A549 treated with GW870086 at 1 μM for 4 hours (cell line): Measurements from ENCODE around the gene FAM219A. TPM values are rescaled to one million over a fixed set of nuclear protein-coding genes. Genes with fewer than 3 reads are reported as not detected.

Experiments
- total RNA-seq: library from RNA; stranded (reverse); fragments of 200-300 nt; extraction: Qiagen RNA extraction; gene quantifications from 5 replicates; pipeline ENCODE4 v1.2.3, GENCODE V29; 2022; ENCODE audit warnings: low read depth

Gene FAM219A
- total RNA-seq: 14.8 to 18.2 TPM (median 17.1 TPM) in 5 replicates

DNA sequence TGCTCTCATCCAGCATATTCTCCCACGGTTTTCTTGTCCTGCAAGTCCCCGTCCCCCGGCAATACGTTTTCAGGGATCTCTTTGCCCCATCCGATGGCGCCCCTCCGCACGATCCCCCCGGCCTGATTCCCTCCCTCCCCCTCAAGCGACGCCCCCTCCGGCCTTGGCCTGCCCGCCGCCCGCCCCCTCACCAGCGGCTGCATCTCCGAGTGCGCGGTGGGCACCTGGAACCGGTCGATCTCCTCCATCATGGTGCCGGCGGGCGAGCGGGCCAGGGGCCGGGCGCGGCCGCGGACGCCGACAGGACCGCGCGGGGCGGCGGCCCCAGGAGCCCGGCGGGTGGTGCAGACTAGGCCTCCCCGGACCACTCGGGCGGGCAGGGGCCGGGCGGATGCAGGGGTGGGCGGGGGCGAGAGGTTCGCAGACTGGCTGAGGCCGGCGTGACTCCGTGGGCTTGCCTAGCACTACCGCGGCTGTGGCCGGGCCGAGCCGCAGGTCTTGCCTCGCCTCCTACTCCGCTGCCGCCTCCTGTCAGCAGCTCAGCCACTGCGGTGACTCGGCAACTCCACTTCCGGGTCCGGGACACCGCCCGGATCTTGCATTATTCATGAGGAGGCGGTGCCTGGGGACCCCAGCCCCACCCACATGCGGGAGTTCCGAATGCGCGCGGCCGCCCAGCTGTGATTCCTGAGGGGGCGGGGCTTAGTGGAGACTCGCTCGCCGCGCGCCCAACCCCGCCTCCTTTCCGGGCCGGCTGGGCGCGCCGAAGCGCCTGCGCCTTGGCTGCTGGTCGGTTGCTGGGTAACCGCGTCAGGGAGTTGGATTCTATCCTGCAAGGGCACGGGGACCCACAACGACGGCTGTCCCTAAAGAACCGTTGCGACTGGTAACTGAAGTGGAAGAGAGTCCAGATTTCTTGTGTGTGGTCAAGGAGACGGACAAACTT lies at the start of gene FAM219A, which contains the start of gene DNAI1:
Gene FAM219A, minus strand, starts transcription at position 558 of the 946 bp plus-strand sequence. Its CDS starts 307 bp downstream, at position 251.
Gene DNAI1, plus strand, starts transcription at position 793 of the 946 bp plus-strand sequence. CDS start 201 bp downstream, outside the sequence.

DNA sequence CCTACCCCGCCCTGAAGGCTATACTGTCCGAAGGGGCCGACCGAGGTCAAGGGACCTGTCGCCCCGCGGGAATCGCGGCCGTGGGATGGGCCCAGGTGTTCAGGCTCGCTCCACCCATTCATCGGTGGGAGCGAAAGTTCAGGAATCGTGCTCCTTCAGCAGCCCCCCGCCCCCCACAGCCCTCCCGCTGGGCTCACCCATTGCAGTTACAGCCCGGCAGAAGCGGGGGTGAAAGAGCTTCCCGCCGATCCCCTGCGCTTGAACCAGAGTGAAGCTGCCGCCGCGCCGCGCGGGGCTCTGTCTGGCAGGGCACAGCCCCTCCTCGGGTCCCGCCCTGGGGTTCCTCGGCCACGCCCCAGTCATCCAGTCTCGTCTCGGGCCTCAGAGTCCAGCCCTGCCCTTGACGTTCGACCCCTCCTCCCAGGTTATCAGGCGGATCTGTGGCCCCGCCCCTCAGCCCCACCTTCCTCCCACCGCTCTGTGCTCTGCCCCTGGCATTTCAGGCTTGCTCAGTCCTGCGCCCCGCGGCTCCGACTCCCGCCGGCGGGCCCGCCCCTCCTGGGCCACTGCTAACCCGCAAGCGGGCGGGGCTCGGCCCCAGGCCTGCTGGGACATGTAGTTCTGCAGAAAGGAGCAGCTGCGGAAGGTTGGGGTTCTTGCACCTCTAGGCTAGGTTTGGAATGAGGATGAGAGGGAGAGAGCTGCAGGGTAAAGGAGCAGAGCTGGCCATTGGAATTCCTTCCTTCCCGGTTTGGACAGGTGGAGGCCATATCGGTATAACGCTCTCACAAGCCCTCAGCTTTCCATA lies 81.6 kb downstream of the FAM219A start, which contains the start of gene MYORG:
Gene MYORG, minus strand, starts transcription at position 303 of the 808 bp plus-strand sequence. CDS start 3,955 bp downstream, outside the sequence.

Other genes with a start within 250 kb of the FAM219A start
- gene KIF24, start 129.3 kb downstream of the FAM219A start, total RNA-seq: 2.7 to 3.8 TPM (median 3.2 TPM) in 5 replicates
- 23.3 to 27.4 TPM (median 24.8 TPM) in 5 replicates for gene NUDT2, start 129.0 kb downstream of the FAM219A start, total RNA-seq
- gene MYORG, start 81.7 kb downstream of the FAM219A start, total RNA-seq: 3.3 to 5.2 TPM (median 4.6 TPM) in 5 replicates
- gene DNAI1, start 235 bp upstream of the FAM219A start, total RNA-seq: 0.17 to 0.65 TPM (median 0.25 TPM) in 5 replicates
- 0.88 to 2.9 TPM (median 2.0 TPM) in 5 replicates for gene ENHO, start 64.4 kb upstream of the FAM219A start, total RNA-seq
- gene CNTFR, start 131.2 kb upstream of the FAM219A start, total RNA-seq: 0.10 to 0.24 TPM (median 0.12 TPM) in 3 of 5 replicates, not detected in the others
- 40.9 to 44.7 TPM (median 43.1 TPM) in 5 replicates for gene RPP25L, start 153.5 kb upstream of the FAM219A start, total RNA-seq
- gene DCTN3, start 161.9 kb upstream of the FAM219A start, total RNA-seq: 104 to 115 TPM (median 110 TPM) in 5 replicates
- 0.15 to 0.41 TPM (median 0.21 TPM) in 4 of 5 replicates, not detected in the other for gene ARID3C, start 170.5 kb upstream of the FAM219A start, total RNA-seq
- 158 to 188 TPM (median 185 TPM) in 5 replicates for gene SIGMAR1, start 179.2 kb upstream of the FAM219A start, total RNA-seq
- 15.3 to 18.8 TPM (median 16.8 TPM) in 5 replicates for gene GALT, start 188.1 kb upstream of the FAM219A start, total RNA-seq
- 5.2 to 7.0 TPM (median 5.7 TPM) in 5 replicates for gene IL11RA, start 193.6 kb upstream of the FAM219A start, total RNA-seq
- 0.19 TPM in 1 of 5 replicates, not detected in the others for gene CCL27, start 204.1 kb upstream of the FAM219A start, total RNA-seq
- not detected in 5 replicates for gene CCL19, start 232.7 kb upstream of the FAM219A start, total RNA-seq